H54 (cell line): ENCODE results near the gene SMYD5.
A peak's percentile ranks its signal among the peaks of the same experiment; 100 is the strongest.
"Not testable (repeated sequence)": the region's sequence is repeated elsewhere in the genome, so short reads cannot be mapped to it uniquely, and the experiment has no call there.

Experiments used
- DNase-seq: peaks from one replicate; pipeline ENCODE4 v3.0.0; 2011; ENCODE audit warnings: low spot score, mixed read lengths; ENCODE audit not compliant: insufficient read length
- FAIRE-seq: peaks from 3 replicates; lab custom pipeline; 2011; peaks lifted over from hg19 to GRCh38; lab: Jason Lieb, UNC
- POLR2A ChIP-seq: IDR thresholded peaks from 2 replicates; pipeline ENCODE4 v1.6.1; 2011; ENCODE audit warnings: low read depth, mild to moderate bottlenecking, low read length

The SMYD5 gene

DNA sequence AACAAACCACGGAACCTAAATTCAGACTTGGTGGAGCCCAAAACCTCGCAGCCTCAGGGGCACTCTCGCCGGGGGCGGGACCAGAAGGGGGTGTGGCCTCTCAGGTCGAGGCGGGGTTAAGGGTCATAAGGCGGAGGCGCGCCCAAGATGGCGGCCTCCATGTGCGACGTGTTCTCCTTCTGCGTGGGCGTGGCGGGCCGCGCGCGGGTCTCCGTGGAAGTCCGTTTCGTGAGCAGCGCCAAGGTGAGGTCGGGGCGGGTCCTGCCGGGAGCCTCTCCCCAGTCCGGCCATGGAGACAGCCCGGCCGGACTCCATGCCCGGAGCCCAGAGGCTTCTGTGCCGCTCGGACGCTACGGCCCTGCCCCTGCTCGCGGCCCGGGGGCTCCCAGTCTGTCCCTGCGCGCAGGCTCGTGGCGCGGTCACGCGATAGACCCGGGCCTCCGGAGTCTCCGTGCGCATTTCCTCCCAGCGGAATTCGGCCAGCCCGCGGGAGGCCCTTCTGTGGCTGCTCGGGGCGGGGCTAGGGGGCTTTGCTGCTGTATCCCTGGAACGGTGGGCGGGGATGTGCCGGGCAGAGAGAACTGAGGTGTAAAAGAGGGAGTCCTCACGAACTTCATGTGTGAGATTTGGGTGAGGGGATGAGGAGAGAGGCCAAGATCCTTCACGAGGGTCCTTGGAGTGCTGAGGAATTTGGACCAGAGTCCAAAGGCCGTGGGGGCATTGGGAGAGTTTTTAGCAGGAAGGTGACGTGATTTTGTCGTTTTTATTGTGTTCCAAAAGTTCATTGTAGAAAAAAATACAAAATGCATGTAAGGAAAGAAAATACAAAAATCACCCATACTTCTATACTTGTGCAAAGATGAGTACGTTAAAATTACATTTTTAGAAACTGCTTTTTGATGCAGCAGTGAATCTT lies at the start of gene SMYD5:
SMYD5 (plus strand) TSS at position 126 of the 916 bp plus-strand sequence; CDS start at position 148, 22 bp downstream.
- 0 out of 2 replicates have a peak, but pooled peaks have one; percentile 13 for TF ChIP-seq POLR2A
- peak; percentile 77 for DNase-seq
- FAIRE-seq: no peak

DNA sequence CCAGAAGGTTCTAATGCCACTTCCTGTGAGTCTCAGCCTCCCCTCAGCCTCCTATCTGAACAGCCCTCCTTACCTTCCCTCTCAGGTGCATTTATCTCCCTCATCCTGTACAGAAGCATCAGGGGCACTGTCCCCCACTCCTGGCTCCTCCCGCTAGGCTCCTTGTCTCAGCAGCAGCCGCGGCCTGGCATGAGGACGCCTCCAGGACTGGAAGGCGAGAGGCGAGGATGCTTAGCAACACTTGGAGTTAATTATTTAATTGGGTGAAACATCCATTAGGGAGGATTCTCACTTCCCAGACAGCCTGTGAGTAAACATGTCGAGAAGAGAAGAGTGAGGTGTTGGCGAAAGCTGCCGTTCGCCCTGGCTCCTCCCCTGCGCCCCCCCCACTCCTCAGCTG lies 48.1 kb upstream of the SMYD5 start:
- FAIRE-seq, DNase-seq: not testable (repeated sequence)

DNA sequence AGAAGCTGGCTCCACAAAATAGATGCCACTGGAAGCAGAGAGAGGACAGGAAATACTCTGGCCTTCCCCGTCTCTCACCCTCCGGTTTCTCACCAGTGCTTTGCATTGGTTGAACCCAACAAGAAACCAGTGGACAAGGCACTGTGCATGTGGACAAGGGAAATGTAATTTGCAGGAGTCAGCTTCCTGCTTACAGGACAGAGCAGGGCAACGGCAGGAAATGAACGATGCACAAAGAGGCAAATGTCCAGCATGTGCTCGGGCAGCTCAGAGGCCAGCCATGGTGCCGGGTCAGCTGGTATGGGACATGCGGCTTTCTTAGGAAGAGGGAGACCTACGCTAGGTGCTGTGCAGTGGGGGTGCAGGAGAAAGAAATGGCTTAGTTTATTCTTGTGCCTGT lies 47.2 kb upstream of the SMYD5 start:
- not testable (repeated sequence) for DNase-seq, FAIRE-seq

DNA sequence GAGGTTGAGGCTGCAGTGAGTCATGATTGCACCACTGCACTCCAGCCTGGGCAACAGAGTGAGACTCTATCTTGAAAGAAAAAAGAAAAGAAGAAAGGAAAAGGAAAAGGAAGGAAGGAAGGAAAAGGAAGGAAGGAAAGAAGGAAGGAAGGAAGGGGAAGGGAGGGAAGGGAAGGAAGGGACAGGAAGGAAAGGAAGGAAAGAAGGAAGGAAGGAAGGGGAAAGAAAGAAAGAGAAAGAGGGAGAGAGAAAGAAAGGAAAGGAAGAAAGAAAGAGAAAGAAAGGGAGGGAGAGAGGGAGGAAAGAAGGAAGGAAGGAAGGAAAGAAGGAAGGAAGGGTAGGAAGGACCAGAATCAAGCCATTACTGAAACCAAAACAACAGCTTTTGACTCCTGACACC lies 45.7 kb upstream of the SMYD5 start:
- DNase-seq, FAIRE-seq: not testable (repeated sequence)

DNA sequence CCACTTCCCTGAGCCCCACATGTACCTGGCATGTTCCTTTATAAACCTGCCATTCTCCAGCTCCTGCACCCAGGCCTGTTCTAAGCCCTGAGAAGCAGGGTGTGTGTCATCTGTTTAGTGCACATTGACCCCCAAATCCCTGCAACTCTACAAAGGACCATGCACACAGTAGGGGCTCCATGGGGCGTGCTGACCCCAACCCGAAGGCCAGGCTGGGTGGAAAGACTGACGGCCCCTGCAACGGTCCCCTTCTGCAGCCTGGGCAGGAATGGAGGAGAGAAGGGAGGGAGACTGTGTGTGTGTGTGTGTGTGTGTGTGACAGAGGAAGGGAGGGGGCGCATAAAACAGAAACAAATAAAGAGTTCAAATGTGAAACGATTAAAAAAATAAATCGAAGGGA lies 43.7 kb upstream of the SMYD5 start:
- not testable (repeated sequence) for FAIRE-seq, DNase-seq

DNA sequence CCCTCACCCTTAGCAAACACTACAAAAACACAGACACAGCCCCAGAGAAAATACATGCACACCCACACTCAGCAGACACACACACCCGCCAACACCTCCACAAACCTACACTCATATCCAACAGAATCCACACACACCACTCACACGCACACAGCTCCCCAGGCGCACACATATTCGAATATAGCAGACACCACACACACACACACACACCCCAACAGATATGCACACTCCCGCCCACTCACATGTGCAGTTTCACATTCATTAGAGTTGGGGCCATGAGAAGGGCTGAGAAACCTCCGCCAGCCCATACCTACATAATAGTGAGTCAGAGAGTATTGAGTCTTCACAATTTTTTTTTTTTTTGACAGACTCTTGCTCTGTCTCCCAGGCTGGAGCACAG lies 41.1 kb upstream of the SMYD5 start:
- no peak for DNase-seq
- FAIRE-seq: no peak
- TF ChIP-seq POLR2A: no peak

DNA sequence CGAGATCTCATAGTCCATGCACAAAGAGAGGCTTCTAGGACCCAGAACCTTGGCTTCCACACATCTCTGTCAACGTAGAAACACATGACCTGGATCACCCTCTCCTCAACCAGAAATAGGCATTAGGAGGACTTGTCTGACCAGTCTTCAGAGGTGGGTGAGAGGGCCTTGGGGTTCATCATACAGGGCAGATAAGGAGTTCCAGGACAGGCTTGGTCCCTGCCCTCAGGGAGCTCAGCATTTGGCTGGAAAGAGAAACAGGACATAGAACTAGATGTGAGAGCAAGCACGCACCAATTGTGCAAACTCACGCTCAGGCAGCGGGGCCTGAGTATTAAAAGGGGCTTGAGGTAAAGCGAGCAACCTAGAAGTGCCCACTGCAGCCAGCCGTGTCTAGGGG lies 40.3 kb upstream of the SMYD5 start:
- DNase-seq (no peak), FAIRE-seq (no peak)
- no peak for TF ChIP-seq POLR2A

DNA sequence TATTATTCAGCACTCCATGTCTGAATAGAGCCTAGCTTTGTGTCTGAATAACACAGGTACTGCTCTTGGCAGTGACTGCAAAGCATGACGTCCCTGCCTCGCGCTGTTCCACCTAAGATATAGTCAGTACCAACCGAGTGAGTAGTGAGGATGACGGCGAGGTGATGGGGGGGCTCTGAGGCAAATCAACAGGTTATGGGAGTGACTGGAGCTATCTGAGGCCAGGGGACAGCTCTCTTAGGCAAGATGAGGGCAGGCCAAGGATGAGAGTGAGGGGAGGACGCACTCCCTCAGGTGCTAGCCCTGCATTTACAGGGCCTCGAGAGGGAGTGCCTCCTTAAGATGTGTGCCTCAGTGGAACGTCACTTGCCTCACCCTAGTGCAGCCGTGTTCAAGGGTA lies 39.8 kb upstream of the SMYD5 start:
- FAIRE-seq (no peak), DNase-seq (no peak)
- TF ChIP-seq POLR2A: no peak

DNA sequence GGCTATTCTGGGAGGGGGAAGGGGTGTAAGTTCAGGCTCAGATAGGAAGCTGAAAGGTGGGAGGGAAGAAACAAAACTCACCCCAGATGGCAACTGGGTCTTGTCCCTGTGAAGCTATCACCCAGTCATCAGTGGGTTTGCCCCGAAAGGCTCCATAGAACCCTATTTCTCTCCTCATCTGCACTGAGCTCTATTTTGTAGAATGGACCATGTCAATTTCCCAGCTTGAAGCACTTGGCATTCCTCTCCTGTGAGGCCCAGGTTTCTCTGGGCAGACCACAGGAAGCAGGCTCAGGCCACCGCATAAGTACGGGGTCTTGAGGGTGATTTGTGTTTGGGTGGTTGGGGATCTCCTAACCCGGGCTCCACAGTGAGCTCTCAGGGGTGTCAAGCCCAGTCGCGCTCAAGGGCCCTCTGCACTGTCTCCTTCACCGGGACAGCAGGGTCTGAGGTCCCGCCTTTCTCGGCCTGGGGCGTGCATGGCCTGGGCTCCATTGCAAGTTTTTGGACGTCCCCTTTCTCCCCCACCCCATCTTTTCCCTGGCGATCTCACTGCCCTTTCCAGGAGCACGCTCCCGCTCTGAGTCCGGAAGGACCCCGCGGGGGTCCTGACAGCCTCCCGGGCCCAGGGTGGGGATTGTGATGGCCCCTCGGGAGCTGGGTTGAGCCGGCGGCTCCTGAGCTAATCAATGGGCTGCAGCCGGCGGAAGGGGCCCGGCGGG lies 38.9 kb upstream of the SMYD5 start:
- FAIRE-seq: no peak
- no peak for TF ChIP-seq POLR2A
- no peak for DNase-seq

DNA sequence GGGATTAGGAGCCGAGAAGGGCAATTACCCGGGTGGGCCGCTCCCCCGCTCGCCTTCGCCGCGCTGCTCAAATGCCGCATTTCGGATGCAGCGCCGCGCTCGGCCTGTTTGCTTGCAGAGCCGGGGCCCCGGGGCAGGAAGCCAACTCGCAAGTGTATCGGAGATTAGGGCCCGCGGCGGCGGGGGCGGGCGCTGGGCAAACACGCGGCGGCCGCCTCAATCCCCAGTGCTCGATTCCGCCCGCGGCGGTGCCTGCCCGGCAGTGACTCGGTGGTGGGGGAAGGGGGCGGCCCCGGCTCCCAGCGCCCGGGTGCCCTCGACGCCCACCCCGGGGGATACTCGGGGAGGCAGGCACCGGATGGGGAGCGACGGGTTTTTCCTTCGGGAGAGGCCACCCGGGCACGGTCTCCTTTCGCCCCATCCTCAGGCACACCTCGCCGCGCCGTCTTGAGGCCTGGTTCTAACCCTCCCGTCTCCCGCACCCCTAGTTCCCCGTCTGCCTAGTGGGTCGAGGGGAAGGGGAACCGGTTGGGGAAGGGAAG lies 38.3 kb upstream of the SMYD5 start:
- no peak for TF ChIP-seq POLR2A
- DNase-seq: no peak
- no peak for FAIRE-seq

DNA sequence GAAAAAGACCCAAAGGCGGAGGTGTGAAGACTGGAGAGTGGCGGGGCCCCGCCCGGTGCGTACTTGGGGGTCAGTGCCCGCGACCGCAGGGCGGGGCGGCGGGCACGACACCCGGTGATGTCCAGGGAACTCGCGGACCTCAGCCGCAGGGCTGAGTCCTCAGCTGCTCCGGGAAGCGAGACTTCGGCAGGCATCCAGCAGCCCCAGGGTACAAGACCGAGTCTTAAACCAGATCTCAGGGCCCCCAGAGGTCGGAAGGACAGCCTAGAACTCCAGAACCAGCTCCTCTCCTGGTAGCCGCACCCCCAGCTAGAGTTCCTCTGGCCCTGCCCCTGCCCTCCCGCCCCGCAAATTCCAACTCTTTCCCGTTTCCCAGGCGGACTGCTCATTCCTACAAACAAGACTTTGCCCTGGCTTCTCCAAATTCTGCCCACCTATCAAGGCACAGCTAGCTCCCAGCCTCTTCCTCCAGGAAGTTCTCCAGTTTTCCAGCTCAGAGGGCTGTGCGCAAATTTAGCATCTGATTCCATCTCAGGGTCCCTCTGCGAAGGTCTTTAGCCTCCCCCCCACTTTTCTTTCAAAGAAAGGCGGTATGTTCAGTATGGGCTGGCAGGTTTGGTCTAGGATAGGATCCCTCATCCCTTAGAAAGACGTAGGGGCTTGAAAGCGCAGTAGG lies 37.7 kb upstream of the SMYD5 start:
- FAIRE-seq: no peak
- DNase-seq: no peak

DNA sequence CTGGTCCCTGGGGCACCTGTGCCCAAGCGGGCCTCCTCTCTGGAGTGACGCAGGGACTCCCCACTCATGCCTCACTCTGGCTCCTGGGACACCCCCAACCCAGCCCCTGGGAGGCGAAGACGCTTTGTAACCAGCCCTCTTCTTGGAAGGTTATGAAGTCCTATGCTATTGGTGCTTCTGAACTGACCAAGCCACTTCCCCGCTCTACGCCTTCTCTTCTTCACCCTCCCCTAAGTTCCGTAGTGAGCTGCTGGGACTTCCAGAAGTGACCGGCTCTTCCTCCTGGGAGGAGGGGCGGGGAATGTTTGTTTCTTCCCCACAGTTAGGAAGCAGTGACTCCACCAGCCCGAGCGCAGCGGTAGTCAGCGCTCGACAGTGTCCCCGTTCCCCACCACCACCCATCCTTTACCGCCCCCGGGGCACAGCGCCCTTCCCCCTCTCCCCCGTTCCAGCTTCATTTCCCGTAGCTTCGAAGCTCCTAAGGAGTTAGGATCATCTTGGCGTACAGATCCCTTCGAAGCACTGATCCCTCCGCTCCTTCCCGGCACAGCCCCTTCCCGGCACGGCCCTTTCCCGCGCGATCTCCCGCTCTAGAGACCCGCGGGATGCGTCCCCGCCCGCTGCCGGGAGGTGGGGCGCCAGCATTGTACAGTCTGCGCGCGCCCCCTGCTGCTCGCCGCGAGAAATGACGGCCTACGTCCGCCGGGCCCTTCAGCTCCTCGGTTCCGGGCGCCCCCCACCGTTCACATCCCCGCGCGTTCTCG lies 37.0 kb upstream of the SMYD5 start:
- TF ChIP-seq POLR2A: peak; percentile 40
- DNase-seq (peak; percentile 98), FAIRE-seq (no peak)

More for the DNA sequence above, 37.7 kb upstream of the SMYD5 start:
- TF ChIP-seq POLR2A: no peak

DNA sequence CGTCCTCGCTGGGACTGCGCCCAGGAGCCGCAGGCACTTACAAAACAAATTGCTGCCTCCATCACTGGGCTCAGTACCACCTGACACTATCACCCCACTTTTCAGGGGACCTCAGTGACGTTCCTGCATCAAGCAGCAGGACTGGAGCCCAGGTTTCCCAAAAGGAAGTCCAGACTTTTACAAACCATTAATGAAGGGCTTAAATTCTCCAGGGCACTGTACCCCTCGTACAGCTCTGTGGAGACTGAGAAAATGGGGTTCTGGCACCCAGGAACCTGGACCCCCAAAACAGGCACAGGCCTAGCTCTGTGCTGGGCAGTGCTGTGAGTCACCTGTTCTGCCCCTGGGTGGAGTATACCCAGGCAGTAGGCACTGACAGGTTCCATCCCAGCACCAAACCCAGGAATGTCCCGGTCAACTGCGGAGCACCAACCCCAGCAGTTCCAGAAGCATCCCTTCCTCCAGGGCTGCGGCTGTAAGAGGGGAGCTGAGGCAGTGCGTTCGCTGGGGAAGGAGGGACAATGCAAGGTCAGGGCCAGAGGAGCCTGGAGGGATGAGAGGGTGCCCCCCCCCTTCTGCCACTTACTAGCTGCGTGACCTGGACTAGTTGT lies 36.3 kb upstream of the SMYD5 start:
- FAIRE-seq (no peak), DNase-seq (peak; percentile 68)
- TF ChIP-seq POLR2A: no peak
